A673 (cell line): ENCODE results near the gene BTBD9. TPM values are rescaled to one million over a fixed set of nuclear protein-coding genes. Genes with fewer than 3 reads are reported as not detected.

Experiments
- BruUV-seq: library from RNA; stranded (reverse); fragments of 400-500 nt; replicated peaks from 2 replicates; lab custom pipeline; 2021; lab: Mats Ljungman, UMichigan
- CTCF ChIA-PET: fragments of 300-600 bp; sonication (Branson Sonifier 250); formaldehyde crosslinking; loops from one replicate; lab custom pipeline; 2022; ENCODE audit warnings: antibody characterized with exemption; lab: Charles Lee
- POLR2A ChIA-PET: fragments of 300-600 bp; sonication (Branson Sonifier 250); formaldehyde crosslinking; loops from one replicate; lab custom pipeline; 2022; ENCODE audit warnings: antibody characterized with exemption; ENCODE audit not compliant: low non-redundant PET; lab: Charles Lee
- DNase-seq: peaks from one replicate; pipeline ENCODE4 v3.0.0-alpha.2; 2015; ENCODE audit warnings: low spot score
- H3K27ac ChIP-seq: fragments of 200-600 bp; sonication (generic); 2 replicates; pipeline ENCODE4 v1.5.1; 2016; ENCODE audit warnings: mixed run types, low read depth, mild to moderate bottlenecking, mixed read lengths, antibody characterized with exemption, low read length; ENCODE audit not compliant: poor library complexity, severe bottlenecking
- H3K27me3 ChIP-seq: fragments of 200-600 bp; sonication (generic); replicated peaks from 2 replicates; pipeline ENCODE4 v1.6.1; 2017; ENCODE audit warnings: mixed run types, low read depth, mild to moderate bottlenecking, mixed read lengths, antibody characterized with exemption, low read length; ENCODE audit not compliant: insufficient read depth, poor library complexity
- H3K36me3 ChIP-seq: fragments of 200-600 bp; sonication (generic); 2 replicates; pipeline ENCODE4 v1.6.1; 2016; ENCODE audit warnings: mixed run types, mild to moderate bottlenecking, mixed read lengths, antibody characterized with exemption, low read length; ENCODE audit not compliant: insufficient read depth, poor library complexity, severe bottlenecking
- H3K4me1 ChIP-seq: fragments of 200-600 bp; sonication (generic); 2 replicates; pipeline ENCODE4 v1.6.1; 2017; ENCODE audit warnings: mixed run types, mild to moderate bottlenecking, mixed read lengths, antibody characterized with exemption, low read length; ENCODE audit not compliant: insufficient read depth, poor library complexity, severe bottlenecking
- H3K4me3 ChIP-seq: fragments of 200-600 bp; sonication (generic); 2 replicates; pipeline ENCODE4 v1.5.1; 2016; ENCODE audit warnings: low read depth, mixed run types, mild to moderate bottlenecking, mixed read lengths, low read length; ENCODE audit not compliant: poor library complexity, severe bottlenecking
- H3K9me3 ChIP-seq: fragments of 200-600 bp; sonication (generic); 2 replicates; pipeline ENCODE4 v1.6.1; 2016; ENCODE audit warnings: mixed run types, low read depth, mild to moderate bottlenecking, mixed read lengths, antibody characterized with exemption, low read length; ENCODE audit not compliant: poor library complexity, severe bottlenecking
- CTCF ChIP-seq: fragments of 300-800, 200-600 bp; sonication (generic); conservative IDR thresholded peaks from 2 replicates; pipeline ENCODE4 v1.5.1; 2017; ENCODE audit warnings: low read depth, mild to moderate bottlenecking, antibody characterized with exemption, low read length, moderate library complexity, mixed read lengths
- EZH2 ChIP-seq: fragments of 200-600 bp; sonication (generic); IDR thresholded peaks from 2 replicates; pipeline ENCODE4 v1.6.1; 2017; ENCODE audit warnings: borderline replicate concordance, low read depth, mild to moderate bottlenecking, mixed read lengths, antibody characterized with exemption, low read length; ENCODE audit not compliant: poor library complexity, severe bottlenecking
- intact Hi-C: fragments of 100-400 bp; cut with micrococcal nuclease; formaldehyde crosslinking; loops from one replicate; pipeline ENCODE4 v1.10.0; 2022; ENCODE audit not compliant: unreplicated experiment
- total RNA-seq: library from RNA; stranded (reverse); gene quantifications from 2 replicates; pipeline ENCODE4 v1.2.3, GENCODE V29; 2021

BTBD9 gene
- total RNA-seq, 1 experiment from 2014 or later, result 8.0 TPM

GRCh38 chr6:38144365-38144945 is 495.3 kb downstream of the BTBD9 start:
- CTCF ChIA-PET, result no interaction called here
- H3K27me3 ChIP-seq, result no peaks in the 10 kb centered on the region
- intact Hi-C loops, result no loop called here
- H3K4me3 ChIP-seq, result no peak overlapping the region
- H3K36me3 ChIP-seq, result no peaks in the 10 kb centered on the region
- POLR2A ChIA-PET, result no interaction called here
- H3K9me3 ChIP-seq, result no peaks in the 10 kb centered on the region
- no peak for DNase-seq
- no peak overlapping the region for H3K27ac ChIP-seq
- no TSS peak for BruUV-seq
- H3K4me1 ChIP-seq, result peaks cover 12% of the 10 kb centered on the region
- no peak for TF ChIP-seq CTCF
- no peak for TF ChIP-seq EZH2

DNA sequence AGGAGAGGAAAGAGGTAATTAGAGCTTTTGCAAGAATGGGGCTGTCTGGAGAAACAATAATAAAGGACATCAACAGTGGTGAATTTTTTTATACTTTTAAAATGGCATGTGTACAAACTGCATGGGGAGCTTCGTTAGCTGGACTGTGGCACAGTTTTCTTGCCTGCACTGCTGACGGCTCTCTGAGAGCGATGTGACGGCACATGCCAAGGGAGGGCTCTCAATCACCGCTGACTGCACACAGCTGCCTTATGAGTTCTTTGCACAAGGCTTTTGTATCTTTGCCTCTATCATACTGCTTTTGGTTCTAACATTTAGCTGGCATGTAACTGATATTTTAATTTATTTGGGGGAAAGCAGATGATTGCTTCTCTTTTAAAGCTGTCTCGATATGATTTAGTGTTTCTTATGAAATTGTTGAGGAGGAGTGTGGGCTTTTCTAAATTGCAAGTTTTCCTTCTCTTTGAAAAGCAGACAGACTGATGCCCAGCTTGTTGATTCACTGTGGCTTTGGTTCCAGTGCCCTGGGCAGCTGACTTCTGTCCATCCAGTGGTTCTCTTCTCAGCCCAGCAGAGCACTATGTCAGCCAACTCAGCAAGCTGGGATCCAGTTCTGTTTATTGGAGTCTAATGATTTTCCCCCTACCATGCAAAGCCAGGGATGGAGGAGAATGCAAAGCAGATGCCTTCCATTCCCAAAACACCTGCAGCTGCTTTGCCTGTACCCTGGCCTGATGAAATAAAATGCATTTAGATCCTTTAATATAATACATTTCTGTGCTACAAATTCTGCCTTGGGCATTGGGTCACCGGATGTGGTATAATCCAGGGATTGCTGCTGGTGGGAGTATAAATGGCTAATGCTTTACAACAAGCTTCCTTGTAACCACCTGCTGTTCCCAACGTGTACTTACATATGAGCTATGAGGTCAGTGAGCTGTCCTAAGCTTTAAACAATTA is 496.3 kb downstream of the BTBD9 start:
- Histone ChIP-seq H3K4me1 (peaks cover 2% of the 10 kb centered on the region), H3K27ac (no peak overlapping the region), H3K4me3 (no peak overlapping the region), H3K27me3 (no peaks in the 10 kb centered on the region), H3K9me3 (no peaks in the 10 kb centered on the region), H3K36me3 (no peaks in the 10 kb centered on the region)
- ChIA-PET POLR2A (no interaction called here), CTCF (no interaction called here)
- intact Hi-C loops, result no loop called here
- no peak for DNase-seq
- TF ChIP-seq CTCF, result no peak
- TF ChIP-seq EZH2, result no peak
- BruUV-seq, result no TSS peak

DNA sequence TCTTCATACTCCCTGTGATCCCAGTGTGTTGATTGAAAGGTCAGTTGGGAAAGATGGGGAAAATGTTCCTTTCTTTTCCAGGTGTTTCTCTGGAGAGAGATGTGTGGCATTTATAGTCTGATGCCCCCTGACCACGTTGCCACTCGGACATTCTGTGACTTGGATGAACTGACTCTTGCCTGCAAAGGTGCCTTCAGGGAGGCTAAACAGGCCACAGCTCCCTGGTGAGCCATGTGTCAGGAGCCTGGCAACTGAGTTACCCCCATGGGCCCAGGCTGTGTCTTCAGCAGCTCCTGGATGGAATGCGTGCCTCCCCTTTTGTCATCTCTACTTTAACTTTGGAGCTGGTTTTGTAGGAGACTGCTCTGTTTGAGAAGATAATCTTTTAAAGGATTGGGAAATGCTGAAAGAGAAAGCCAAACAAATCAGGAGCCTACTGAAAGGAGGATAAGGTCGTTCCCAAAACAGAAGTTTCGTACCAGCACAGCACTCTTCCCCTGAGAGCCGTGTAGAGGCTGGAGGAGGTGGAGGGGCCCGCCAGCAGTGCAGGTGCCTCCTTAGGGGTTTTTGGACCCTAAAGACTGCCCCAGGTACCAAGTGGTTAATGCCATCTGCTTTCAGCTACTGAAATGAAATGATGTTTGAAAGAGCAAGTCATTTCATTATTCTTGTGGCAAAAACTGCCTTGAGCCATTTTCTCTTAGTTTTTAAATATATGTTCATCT is 497.4 kb downstream of the BTBD9 start:
- ChIA-PET CTCF (no interaction called here), POLR2A (no interaction called here)
- no peaks in the 10 kb centered on the region for H3K9me3 ChIP-seq
- no peaks in the 10 kb centered on the region for H3K36me3 ChIP-seq
- BruUV-seq, result no TSS peak
- intact Hi-C loops, result no loop called here
- DNase-seq, result no peak
- no peak overlapping the region for H3K4me3 ChIP-seq
- no peaks in the 10 kb centered on the region for H3K4me1 ChIP-seq
- TF ChIP-seq CTCF, result no peak
- TF ChIP-seq EZH2, result no peak
- H3K27me3 ChIP-seq, result no peaks in the 10 kb centered on the region
- no peak overlapping the region for H3K27ac ChIP-seq
